K562 (cell line): Measurements from ENCODE around the gene CDS2. TPM values are rescaled to one million over a fixed set of nuclear protein-coding genes. Genes with fewer than 3 reads are reported as not detected.

ENCODE experiments used
- ATAC-seq: fragments of 200-7000 bp; cut with Tn5 transposase; 3 replicates; pipeline ENCODE4 v1.9.1; 2020; ENCODE audit warnings: moderate library complexity
- BruUV-seq: library from RNA; stranded (reverse); fragments of 400-500 nt; replicated peaks from 2 replicates; lab custom pipeline; 2021; lab: Mats Ljungman, UMichigan
- CTCF ChIA-PET: fragments of 300-600 bp; formaldehyde crosslinking; extraction: SDS; loops from one replicate; lab custom pipeline; 2021; ENCODE audit warnings: low intra/inter-chr PET ratio; lab: Yijun Ruan, JAX
- POLR2A ChIA-PET: fragments of 300-600, 350-650 bp; sonication (Branson Sonifier 250); formaldehyde crosslinking; extraction: SDS; loops from one replicate; lab custom pipeline; 2021; ENCODE audit warnings: antibody characterized with exemption, inconsistent platforms; lab: Yijun Ruan, JAX
- DNase-seq, 4 experiments: peaks; one replicate each; pipeline versions ENCODE4 v3.0.0 to v3.0.0-alpha.2; 2011 to 2018; ENCODE audit warnings: low spot score in 3 of 4, mixed read lengths in 3 of 4; ENCODE audit errors: extremely low read depth in 1 of 4
- FAIRE-seq: peaks from 2 replicates; lab custom pipeline; 2011; peaks lifted over from hg19 to GRCh38; lab: Jason Lieb, UNC
- H2AFZ ChIP-seq: 2 replicates; pipeline ENCODE4 v1.6.0; 2011; ENCODE audit warnings: low read depth, low read length, control low read depth, inconsistent platforms
- H3K27ac ChIP-seq: fragments of 200-600 bp; 3 replicates; pipeline ENCODE4 v1.8.0; 2011; ENCODE audit warnings: low read depth, mild to moderate bottlenecking, control low read depth, inconsistent platforms, low read length, moderate library complexity, mixed read lengths; ENCODE audit errors: extremely low read depth
- H3K27me3 ChIP-seq, 2 experiments: fragments of 300-600 bp in 1 of 2; 2 replicates in 1 of 2; 3 replicates in 1 of 2; pipeline versions ENCODE4 v1.6.0 to v1.8.0; 2011; ENCODE audit warnings: inconsistent platforms in 2 of 2, low read length in 2 of 2, mild to moderate bottlenecking in 1 of 2, mixed read lengths in 1 of 2, moderate library complexity in 1 of 2; ENCODE audit not compliant: control insufficient read depth in 2 of 2, insufficient read depth in 2 of 2
- H3K36me3 ChIP-seq: fragments of 300-600 bp; 3 replicates; pipeline ENCODE4 v1.8.0; 2011; ENCODE audit warnings: mild to moderate bottlenecking, low read length, inconsistent platforms; ENCODE audit not compliant: control insufficient read depth, insufficient read depth
- H3K4me1 ChIP-seq, 2 experiments: fragments of 200-600 bp in 1 of 2; replicated peaks in 1 of 2; 2 replicates in 1 of 2; 3 replicates in 1 of 2; pipeline versions ENCODE4 v1.5.1 to v1.8.0; 2011; ENCODE audit warnings: inconsistent platforms in 2 of 2, low read length in 2 of 2, mild to moderate bottlenecking in 1 of 2, mixed read lengths in 1 of 2, moderate library complexity in 1 of 2; ENCODE audit not compliant: control insufficient read depth in 2 of 2, insufficient read depth in 2 of 2
- H3K4me2 ChIP-seq: 2 replicates; pipeline ENCODE4 v1.6.1; 2011; ENCODE audit warnings: low read length, control low read depth, inconsistent platforms, mixed read lengths; ENCODE audit not compliant: insufficient read depth
- H3K4me3 ChIP-seq: fragments of 200-600 bp; sonication (generic), shearing (Covaris generic); 2 replicates; pipeline ENCODE4 v1.5.1; 2016; ENCODE audit warnings: control low read depth, inconsistent platforms
- H3K79me2 ChIP-seq: fragments of 200-600 bp; 3 replicates; pipeline ENCODE4 v1.8.0; 2011; ENCODE audit warnings: low read length, inconsistent platforms; ENCODE audit not compliant: control insufficient read depth, insufficient read depth
- H3K9ac ChIP-seq, 2 experiments: 2 replicates each; pipeline versions ENCODE4 v1.6.0 to v1.6.1; 2011; ENCODE audit warnings: low read depth in 2 of 2, low read length in 2 of 2, control low read depth in 1 of 2, inconsistent platforms in 1 of 2, mild to moderate bottlenecking in 1 of 2, mixed read lengths in 1 of 2; ENCODE audit not compliant: insufficient read depth in 1 of 2
- H3K9me1 ChIP-seq: one replicate; pipeline ENCODE4 v1.6.0; 2011; ENCODE audit warnings: inconsistent platforms, mild to moderate bottlenecking, low read length, moderate library complexity; ENCODE audit not compliant: control insufficient read depth, insufficient read depth
- H3K9me3 ChIP-seq: replicated peaks from 2 replicates; pipeline ENCODE4 v1.5.1; 2011; ENCODE audit warnings: low read depth, low read length, inconsistent platforms; ENCODE audit not compliant: control insufficient read depth, insufficient read depth
- H4K20me1 ChIP-seq: replicated peaks from 2 replicates; pipeline ENCODE4 v1.6.1; 2011; ENCODE audit warnings: low read length, inconsistent platforms, mixed read lengths; ENCODE audit not compliant: control insufficient read depth, insufficient read depth
- RCOR1 ChIP-seq, 2 experiments: IDR thresholded peaks; 2 replicates each; pipeline ENCODE4 v1.6.1; 2012; ENCODE audit warnings: low read depth in 2 of 2, low read length in 2 of 2, borderline replicate concordance in 1 of 2, improper control_type of control experiment in 1 of 2
- WGBS: fragments of 100-300 bp; shearing (Covaris generic); methylation state at CpG from one replicate; pipeline ENCODE4 v1.1.6; 2016; ENCODE audit warnings: low coverage, mixed read lengths; ENCODE audit not compliant: insufficient coverage; ENCODE audit errors: missing lambda C conversion rate; 5-methylcytosine and 5-hydroxymethylcytosine counted together
- in situ Hi-C: fragments of 300-500 bp; cut with MboI; formaldehyde crosslinking; loops from 4 replicates; pipeline ENCODE4 v1.15.0; 2018; ENCODE audit warnings: inconsistent platforms, mixed read lengths
- intact Hi-C: fragments of 100-400 bp; cut with micrococcal nuclease; formaldehyde crosslinking; loops from 2 replicates; pipeline ENCODE4 v1.14.2; 2022
- polyA plus RNA-seq, 8 experiments: library from polyadenylated mRNA; depleted of rRNA in 4 of 8; stranded (reverse) in 5 of 8; unstranded in 3 of 8; fragments of >200 nt; fragmentation: Nextera tagmentation in 2 of 8; fragmentation: Illumina TruSeq in 1 of 8; extraction: Ambion mirVana in 2 of 8; extraction: Trizol in 1 of 8; gene quantifications; 2 replicates each; pipeline versions ENCODE4 v1.2.1 to v1.2.3, GENCODE V29; 2011 to 2014; ENCODE audit warnings: inconsistent platforms in 1 of 8, missing spikeins in 1 of 8
- total RNA-seq, 7 experiments: library from RNA; depleted of rRNA in 6 of 7; stranded (reverse); fragments of >200 nt in 6 of 7; fragmentation: Illumina TruSeq in 2 of 7; extraction: Trizol in 2 of 7; gene quantifications; 2 replicates each; pipeline versions ENCODE4 v1.2.1 to v1.2.3, GENCODE V29; 2011 to 2021; ENCODE audit warnings: low replicate concordance in 1 of 7
- TF ChIP-seq, protein P1 (sequence below): sonication (generic); formaldehyde crosslinking; IDR thresholded peaks from 2 replicates; pipeline ENCODE4 v1.8.0; 2022; ENCODE audit warnings: missing genetic modification reagents, mild to moderate bottlenecking, moderate library complexity, borderline replicate concordance
- TF ChIP-seq, protein P2 (sequence below): fragments of 450-650 bp; IDR thresholded peaks from 2 replicates; pipeline ENCODE4 v1.6.1; 2016; ENCODE audit warnings: borderline replicate concordance

Gene CDS2
- total and polyA plus RNA-seq, 9 of the 15 experiments (the other 6 are each of a cell fraction or from before 2014, with no cell fraction given) = 6.4 to 46.4 (median 12.2) TPM

DNA sequence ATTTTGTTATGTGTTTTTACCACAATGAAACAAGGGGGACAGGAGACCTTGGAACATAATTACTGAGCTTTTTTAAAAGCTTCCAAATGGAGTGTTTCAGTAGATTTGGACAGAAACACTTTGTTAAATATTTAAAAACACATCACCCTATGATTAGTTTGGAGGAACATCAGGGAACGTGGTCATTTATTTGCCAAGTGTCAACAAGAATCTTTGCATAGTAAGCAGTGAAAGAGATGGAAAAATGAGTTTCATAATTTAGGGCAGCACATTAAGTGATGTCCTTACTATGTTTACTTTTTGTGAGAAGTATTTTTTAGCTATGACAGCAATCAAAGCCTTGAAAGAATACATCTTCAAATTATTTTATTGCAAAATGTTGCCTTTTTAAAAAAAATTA, 107.3 kb downstream of the CDS2 start:
- TF ChIP-seq, protein P1, sequence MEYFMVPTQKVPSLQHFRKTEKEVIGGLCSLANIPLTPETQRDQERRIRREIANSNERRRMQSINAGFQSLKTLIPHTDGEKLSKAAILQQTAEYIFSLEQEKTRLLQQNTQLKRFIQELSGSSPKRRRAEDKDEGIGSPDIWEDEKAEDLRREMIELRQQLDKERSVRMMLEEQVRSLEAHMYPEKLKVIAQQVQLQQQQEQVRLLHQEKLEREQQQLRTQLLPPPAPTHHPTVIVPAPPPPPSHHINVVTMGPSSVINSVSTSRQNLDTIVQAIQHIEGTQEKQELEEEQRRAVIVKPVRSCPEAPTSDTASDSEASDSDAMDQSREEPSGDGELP (CRISPR knock-in tag) = no peak
- no peak for TF ChIP-seq RCOR1 (IDR thresholded peaks at IDR 0.05; ENCODE audit: borderline replicate concordance in 1 of 2, low read depth in 2 of 2, low read length in 2 of 2)
- TF ChIP-seq, protein P2, sequence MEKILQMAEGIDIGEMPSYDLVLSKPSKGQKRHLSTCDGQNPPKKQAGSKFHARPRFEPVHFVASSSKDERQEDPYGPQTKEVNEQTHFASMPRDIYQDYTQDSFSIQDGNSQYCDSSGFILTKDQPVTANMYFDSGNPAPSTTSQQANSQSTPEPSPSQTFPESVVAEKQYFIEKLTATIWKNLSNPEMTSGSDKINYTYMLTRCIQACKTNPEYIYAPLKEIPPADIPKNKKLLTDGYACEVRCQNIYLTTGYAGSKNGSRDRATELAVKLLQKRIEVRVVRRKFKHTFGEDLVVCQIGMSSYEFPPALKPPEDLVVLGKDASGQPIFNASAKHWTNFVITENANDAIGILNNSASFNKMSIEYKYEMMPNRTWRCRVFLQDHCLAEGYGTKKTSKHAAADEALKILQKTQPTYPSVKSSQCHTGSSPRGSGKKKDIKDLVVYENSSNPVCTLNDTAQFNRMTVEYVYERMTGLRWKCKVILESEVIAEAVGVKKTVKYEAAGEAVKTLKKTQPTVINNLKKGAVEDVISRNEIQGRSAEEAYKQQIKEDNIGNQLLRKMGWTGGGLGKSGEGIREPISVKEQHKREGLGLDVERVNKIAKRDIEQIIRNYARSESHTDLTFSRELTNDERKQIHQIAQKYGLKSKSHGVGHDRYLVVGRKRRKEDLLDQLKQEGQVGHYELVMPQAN = no peak
- Histone ChIP-seq H4K20me1 (no peaks in the 10 kb centered on the region), H3K4me1 (no peaks in the 10 kb centered on the region), H3K4me2 (no peak overlapping the region), H3K36me3 (no peaks in the 10 kb centered on the region), H3K4me3 (no peak overlapping the region), H3K9ac (no peak overlapping the region), H3K27me3 (no peaks in the 10 kb centered on the region), H3K79me2 (no peaks in the 10 kb centered on the region), H3K9me1 (no peaks in the 10 kb centered on the region), H2AFZ (no peak overlapping the region), H3K27ac (no peak overlapping the region), H3K9me3 (no peaks in the 10 kb centered on the region)
- BruUV-seq = no TSS peak
- FAIRE-seq = no peak
- in situ Hi-C loops = no loop called here
- 0% methylated on average over 1 of the region's 1 CpG for WGBS
- intact Hi-C loops = no loop called here
- DNase-seq = no peak
- ChIA-PET CTCF (no interaction called here), POLR2A (no interaction called here)
- ATAC-seq = no peak
